K562 (cell line): ENCODE results near the gene SNX25. TPM values are rescaled to one million over a fixed set of nuclear protein-coding genes. Genes with fewer than 3 reads are reported as not detected.

Experiments used
- ATAC-seq: fragments of 200-7000 bp; cut with Tn5 transposase; 3 replicates; pipeline ENCODE4 v1.9.1; 2020; ENCODE audit warnings: moderate library complexity
- BruUV-seq: library from RNA; stranded (reverse); fragments of 400-500 nt; replicated peaks from 2 replicates; lab custom pipeline; 2021; lab: Mats Ljungman, UMichigan
- CTCF ChIA-PET: fragments of 300-600 bp; formaldehyde crosslinking; extraction: SDS; loops from one replicate; lab custom pipeline; 2021; ENCODE audit warnings: low intra/inter-chr PET ratio; lab: Yijun Ruan, JAX
- POLR2A ChIA-PET: fragments of 300-600, 350-650 bp; sonication (Branson Sonifier 250); formaldehyde crosslinking; extraction: SDS; loops from one replicate; lab custom pipeline; 2021; ENCODE audit warnings: antibody characterized with exemption, inconsistent platforms; lab: Yijun Ruan, JAX
- DNase-seq, 4 experiments: peaks; one replicate each; pipeline versions ENCODE4 v3.0.0 to v3.0.0-alpha.2; 2011 to 2018; ENCODE audit warnings: low spot score in 3 of 4, mixed read lengths in 3 of 4; ENCODE audit errors: extremely low read depth in 1 of 4
- FAIRE-seq: peaks from 2 replicates; lab custom pipeline; 2011; peaks lifted over from hg19 to GRCh38; lab: Jason Lieb, UNC
- H2AFZ ChIP-seq: 2 replicates; pipeline ENCODE4 v1.6.0; 2011; ENCODE audit warnings: low read depth, low read length, control low read depth, inconsistent platforms
- H3K27ac ChIP-seq: fragments of 200-600 bp; 3 replicates; pipeline ENCODE4 v1.8.0; 2011; ENCODE audit warnings: low read depth, mild to moderate bottlenecking, control low read depth, inconsistent platforms, low read length, moderate library complexity, mixed read lengths; ENCODE audit errors: extremely low read depth
- H3K27me3 ChIP-seq, 2 experiments: fragments of 300-600 bp in 1 of 2; 2 replicates in 1 of 2; 3 replicates in 1 of 2; pipeline versions ENCODE4 v1.6.0 to v1.8.0; 2011; ENCODE audit warnings: inconsistent platforms in 2 of 2, low read length in 2 of 2, mild to moderate bottlenecking in 1 of 2, mixed read lengths in 1 of 2, moderate library complexity in 1 of 2; ENCODE audit not compliant: control insufficient read depth in 2 of 2, insufficient read depth in 2 of 2
- H3K36me3 ChIP-seq: fragments of 300-600 bp; 3 replicates; pipeline ENCODE4 v1.8.0; 2011; ENCODE audit warnings: mild to moderate bottlenecking, low read length, inconsistent platforms; ENCODE audit not compliant: control insufficient read depth, insufficient read depth
- H3K4me1 ChIP-seq, 2 experiments: fragments of 200-600 bp in 1 of 2; replicated peaks in 1 of 2; 2 replicates in 1 of 2; 3 replicates in 1 of 2; pipeline versions ENCODE4 v1.5.1 to v1.8.0; 2011; ENCODE audit warnings: inconsistent platforms in 2 of 2, low read length in 2 of 2, mild to moderate bottlenecking in 1 of 2, mixed read lengths in 1 of 2, moderate library complexity in 1 of 2; ENCODE audit not compliant: control insufficient read depth in 2 of 2, insufficient read depth in 2 of 2
- H3K4me2 ChIP-seq: 2 replicates; pipeline ENCODE4 v1.6.1; 2011; ENCODE audit warnings: low read length, control low read depth, inconsistent platforms, mixed read lengths; ENCODE audit not compliant: insufficient read depth
- H3K4me3 ChIP-seq: fragments of 200-600 bp; sonication (generic), shearing (Covaris generic); 2 replicates; pipeline ENCODE4 v1.5.1; 2016; ENCODE audit warnings: control low read depth, inconsistent platforms
- H3K79me2 ChIP-seq: fragments of 200-600 bp; 3 replicates; pipeline ENCODE4 v1.8.0; 2011; ENCODE audit warnings: low read length, inconsistent platforms; ENCODE audit not compliant: control insufficient read depth, insufficient read depth
- H3K9ac ChIP-seq, 2 experiments: 2 replicates each; pipeline versions ENCODE4 v1.6.0 to v1.6.1; 2011; ENCODE audit warnings: low read depth in 2 of 2, low read length in 2 of 2, control low read depth in 1 of 2, inconsistent platforms in 1 of 2, mild to moderate bottlenecking in 1 of 2, mixed read lengths in 1 of 2; ENCODE audit not compliant: insufficient read depth in 1 of 2
- H3K9me1 ChIP-seq: one replicate; pipeline ENCODE4 v1.6.0; 2011; ENCODE audit warnings: inconsistent platforms, mild to moderate bottlenecking, low read length, moderate library complexity; ENCODE audit not compliant: control insufficient read depth, insufficient read depth
- H3K9me3 ChIP-seq: replicated peaks from 2 replicates; pipeline ENCODE4 v1.5.1; 2011; ENCODE audit warnings: low read depth, low read length, inconsistent platforms; ENCODE audit not compliant: control insufficient read depth, insufficient read depth
- H4K20me1 ChIP-seq: replicated peaks from 2 replicates; pipeline ENCODE4 v1.6.1; 2011; ENCODE audit warnings: low read length, inconsistent platforms, mixed read lengths; ENCODE audit not compliant: control insufficient read depth, insufficient read depth
- BRD4 ChIP-seq: fragments of 200-600 bp; sonication (generic); IDR thresholded peaks from 2 replicates; pipeline ENCODE4 v1.6.1; 2017; ENCODE audit warnings: inconsistent platforms
- C11orf30 ChIP-seq: fragments of 450-650 bp; IDR thresholded peaks from 2 replicates; pipeline ENCODE4 v1.6.1; 2016; ENCODE audit warnings: low read depth, mild to moderate bottlenecking
- EZH2 ChIP-seq: IDR thresholded peaks from 2 replicates; pipeline ENCODE4 v1.6.1; 2012; ENCODE audit warnings: low read depth, mild to moderate bottlenecking, inconsistent platforms, low read length, borderline replicate concordance
- FOXJ3 ChIP-seq: sonication (generic); formaldehyde crosslinking; IDR thresholded peaks from 2 replicates; pipeline ENCODE4 v1.4.0; 2020; ENCODE audit warnings: mild to moderate bottlenecking, missing genetic modification reagents
- HDAC2 ChIP-seq: fragments of 450-650 bp; IDR thresholded peaks from 2 replicates; pipeline ENCODE4 v1.6.1; 2016; ENCODE audit warnings: mild to moderate bottlenecking
- PRDM10 ChIP-seq: fragments of 450-650 bp; IDR thresholded peaks from 2 replicates; pipeline ENCODE4 v1.6.1; 2018; ENCODE audit not compliant: partially characterized antibody
- PYGO2 ChIP-seq: fragments of 450-650 bp; IDR thresholded peaks from 2 replicates; pipeline ENCODE4 v1.6.1; 2016; ENCODE audit warnings: mild to moderate bottlenecking, missing genetic modification characterization, moderate library complexity, missing compliant biosample characterization
- SMAD4 ChIP-seq: fragments of 250-450 bp; sonication (Bioruptor Pico); conservative IDR thresholded peaks from 2 replicates; pipeline ENCODE4 v1.8.0; 2021; ENCODE audit warnings: inconsistent platforms, mild to moderate bottlenecking, moderate library complexity
- SNRNP70 ChIP-seq: fragments of 200-400 bp; formaldehyde crosslinking; optimal IDR thresholded peaks from 2 replicates; pipeline ENCODE3; 2017; ENCODE audit warnings: low read depth, low read length
- TAF7 ChIP-seq: fragments of 450-650 bp; IDR thresholded peaks from 2 replicates; pipeline ENCODE4 v1.6.1; 2016; ENCODE audit warnings: missing genetic modification characterization, missing compliant biosample characterization
- ZC3H8 ChIP-seq: fragments of 450-650 bp; IDR thresholded peaks from 2 replicates; pipeline ENCODE4 v1.6.1; 2017
- ZFPM2 ChIP-seq: fragments of 250-450 bp; sonication (Bioruptor Pico); IDR thresholded peaks from 2 replicates; pipeline ENCODE4 v1.5.1; 2022; ENCODE audit warnings: mild to moderate bottlenecking
- ZNF12 ChIP-seq: sonication (generic); formaldehyde crosslinking; IDR thresholded peaks from 2 replicates; pipeline ENCODE4 v1.4.0; 2020; ENCODE audit warnings: mild to moderate bottlenecking, missing genetic modification reagents
- ZNF354B ChIP-seq: fragments of 250-450 bp; sonication (Bioruptor Pico); IDR thresholded peaks from 2 replicates; pipeline ENCODE4 v1.4.0; 2020
- ZNF778 ChIP-seq: fragments of 450-650 bp; formaldehyde crosslinking; IDR thresholded peaks from 2 replicates; pipeline ENCODE4 v1.4.0; 2020; ENCODE audit warnings: mild to moderate bottlenecking, moderate library complexity
- ZSCAN29 ChIP-seq: fragments of 450-650 bp; IDR thresholded peaks from 2 replicates; pipeline ENCODE4 v1.6.1; 2017
- WGBS: fragments of 100-300 bp; shearing (Covaris generic); methylation state at CpG from one replicate; pipeline ENCODE4 v1.1.6; 2016; ENCODE audit warnings: low coverage, mixed read lengths; ENCODE audit not compliant: insufficient coverage; ENCODE audit errors: missing lambda C conversion rate; 5-methylcytosine and 5-hydroxymethylcytosine counted together
- in situ Hi-C: fragments of 300-500 bp; cut with MboI; formaldehyde crosslinking; loops from 4 replicates; pipeline ENCODE4 v1.15.0; 2018; ENCODE audit warnings: inconsistent platforms, mixed read lengths
- intact Hi-C: fragments of 100-400 bp; cut with micrococcal nuclease; formaldehyde crosslinking; loops from 2 replicates; pipeline ENCODE4 v1.14.2; 2022
- polyA plus RNA-seq, 8 experiments: library from polyadenylated mRNA; depleted of rRNA in 4 of 8; stranded (reverse) in 5 of 8; unstranded in 3 of 8; fragments of >200 nt; fragmentation: Nextera tagmentation in 2 of 8; fragmentation: Illumina TruSeq in 1 of 8; extraction: Ambion mirVana in 2 of 8; extraction: Trizol in 1 of 8; gene quantifications; 2 replicates each; pipeline versions ENCODE4 v1.2.1 to v1.2.3, GENCODE V29; 2011 to 2014; ENCODE audit warnings: inconsistent platforms in 1 of 8, missing spikeins in 1 of 8
- total RNA-seq, 7 experiments: library from RNA; depleted of rRNA in 6 of 7; stranded (reverse); fragments of >200 nt in 6 of 7; fragmentation: Illumina TruSeq in 2 of 7; extraction: Trizol in 2 of 7; gene quantifications; 2 replicates each; pipeline versions ENCODE4 v1.2.1 to v1.2.3, GENCODE V29; 2011 to 2021; ENCODE audit warnings: low replicate concordance in 1 of 7

The SNX25 gene
- total and polyA plus RNA-seq, 9 of the 15 experiments (the other 6 are each of a cell fraction or from before 2014, with no cell fraction given): 2.5 to 23.4 (median 13.3) TPM

- Histone ChIP-seq H3K79me2 (peaks cover 74% of the 10 kb centered on the region), H3K36me3 (peaks cover 38% of the 10 kb centered on the region), H3K4me1 (peaks cover 3 to 14% of the 10 kb centered on the region in 2 experiments; a peak in 4 of 5 replicates), H4K20me1 (no peaks in the 10 kb centered on the region; the same call in 1 of the 2 replicates), H3K4me2 (no peak overlapping the region), H3K9me3 (no peaks in the 10 kb centered on the region), H3K27ac (no peak overlapping the region), H3K27me3 (no peaks in the 10 kb centered on the region), H3K9ac (no peak overlapping the region), H2AFZ (no peak overlapping the region), H3K9me1 (no peaks in the 10 kb centered on the region), H3K4me3 (no peak overlapping the region)
- no peak for DNase-seq
- in situ Hi-C loops: no loop called here
- 71% methylated on average over 1 of the region's 1 CpG for WGBS
- ChIA-PET POLR2A (interaction anchor here (0.6 kb wide), 1 partner anchor 8 kb away, joined by 4 read pairs; no protein-coding TSS in a partner anchor), CTCF (interaction anchor here (1.0 kb wide), 1 partner anchor 11 kb away, joined by 3 read pairs; no protein-coding TSS in a partner anchor)
- BruUV-seq: no TSS peak
- ATAC-seq: no peak
- no peak for FAIRE-seq
- intact Hi-C loops: no loop called here
- TF ChIP-seq ZNF12 (CRISPR knock-in tag) (no peak), EZH2 (no peak), C11orf30 (no peak), BRD4 (no peak), ZC3H8 (no peak), ZFPM2 (CRISPR knock-in tag) (no peak), FOXJ3 (no peak), ZSCAN29 (no peak), SMAD4 (CRISPR knock-in tag) (no peak), TAF7 (tag) (no peak), ZNF778 (CRISPR knock-in tag) (no peak), HDAC2 (no peak), PRDM10 (no peak), PYGO2 (tag) (no peak), SNRNP70 (no peak), ZNF354B (no peak)
These were observed 17.3 kb upstream of the SNX25 start for GRCh38 chr4:185192059-185192458.
